Left kidney (tissue), 2 donors: ENCODE results near the gene RRP1B. TPM values are rescaled to one million over a fixed set of nuclear protein-coding genes. Genes with fewer than 3 reads are reported as not detected.

Experiments
- DNase-seq: peaks from one replicate; pipeline ENCODE4 v3.0.0-alpha.2; 2013
- polyA plus RNA-seq: library from polyadenylated mRNA; unstranded; fragments of 120-200 nt; gene quantifications from one replicate; pipeline ENCODE4 v1.2.1, GENCODE V29; 2013; ENCODE audit not compliant: insufficient read length

The RRP1B gene
- polyA plus RNA-seq, 1 donor = 33.7 TPM

DNA sequence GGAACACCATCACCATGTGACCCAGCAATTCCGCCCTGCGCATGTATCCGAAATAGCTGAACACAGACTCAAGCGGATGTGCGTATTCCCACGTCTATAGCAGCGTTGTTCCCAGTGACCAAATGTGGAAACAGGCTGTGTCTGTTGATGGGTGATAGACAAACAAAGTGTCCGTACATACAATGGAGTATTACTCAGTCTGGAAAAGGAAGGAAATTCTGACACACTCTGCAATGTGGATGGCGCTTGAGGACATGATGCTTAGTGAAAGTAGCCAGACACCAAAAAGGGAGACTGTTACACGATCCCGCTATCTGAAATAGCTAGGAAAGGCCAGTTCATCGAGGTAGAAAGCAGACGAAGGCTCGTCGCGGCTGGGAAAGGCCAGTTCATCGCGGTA lies 85.4 kb downstream of the RRP1B start:
- no peak for DNase-seq

Other genes starting within 250 kb of the RRP1B start
- 3.8 TPM for gene SIK1, start 232.4 kb upstream of the RRP1B start, polyA plus RNA-seq
- gene HSF2BP, start 72 bp upstream of the RRP1B start, polyA plus RNA-seq = 3.0 TPM
- 80.2 TPM for gene PDXK, start 59.6 kb downstream of the RRP1B start, polyA plus RNA-seq
- 34.9 TPM for gene CSTB, start 116.7 kb downstream of the RRP1B start, polyA plus RNA-seq
- 29.0 TPM for gene RRP1, start 130.0 kb downstream of the RRP1B start, polyA plus RNA-seq
- 70.7 TPM for gene AGPAT3, start 205.7 kb downstream of the RRP1B start, polyA plus RNA-seq